Right lung (tissue), 5 donors: ENCODE data around the gene GLCE. TPM values are rescaled to one million over a fixed set of nuclear protein-coding genes. Genes with fewer than 3 reads are reported as not detected.
"Not testable (repeated sequence)": the region's sequence is repeated elsewhere in the genome, so short reads cannot be mapped to it uniquely, and the experiment has no call there.

Experiments used
- DNase-seq, 2 donors: peaks; one replicate each; pipeline ENCODE4 v3.0.0-alpha.2; 2013
- polyA plus RNA-seq, 5 donors: library from polyadenylated mRNA; unstranded; fragments of 120-200 nt; gene quantifications; one replicate each; pipeline versions ENCODE4 v1.2.1 to v1.2.3, GENCODE V29; 2013; ENCODE audit warnings: inconsistent platforms in 1 of 5, low replicate concordance in 1 of 5; ENCODE audit not compliant: insufficient read length in 5 of 5, insufficient read depth in 1 of 5

The GLCE gene
- polyA plus RNA-seq, 5 donors = 50.9 to 66.1 (median 62.0) TPM

- DNase-seq = no peak
Observed at GRCh38 chr15:69133862-69134519, 26.4 kb upstream of the GLCE start.

GRCh38 chr15:69134791-69135190, 25.6 kb upstream of the GLCE start:
- DNase-seq = no peak

GRCh38 chr15:69135499-69135898, 24.9 kb upstream of the GLCE start:
- no peak for DNase-seq

- DNase-seq = no peak
Observed at GRCh38 chr15:69138963-69139362, 21.5 kb upstream of the GLCE start.

GRCh38 chr15:69140306-69140705, 20.1 kb upstream of the GLCE start:
- DNase-seq = no peak

GRCh38 chr15:69141286-69141701, 19.1 kb upstream of the GLCE start:
- DNase-seq = no peak

GRCh38 chr15:69141833-69142232, 18.6 kb upstream of the GLCE start:
- no peak for DNase-seq

- no peak for DNase-seq
Observed at GRCh38 chr15:69143756-69144436, 16.5 kb upstream of the GLCE start.

GRCh38 chr15:69144530-69144929, 15.9 kb upstream of the GLCE start:
- DNase-seq = no peak

- DNase-seq = no peak
Observed at GRCh38 chr15:69145149-69145693, 15.2 kb upstream of the GLCE start.

- DNase-seq = no peak
Observed at GRCh38 chr15:69145694-69146492, 14.5 kb upstream of the GLCE start.

- no peak for DNase-seq
Observed at GRCh38 chr15:69146724-69147435, 13.6 kb upstream of the GLCE start.

- DNase-seq = no peak
Observed at GRCh38 chr15:69148465-69148864, 12.0 kb upstream of the GLCE start.

GRCh38 chr15:69149163-69149562, 11.3 kb upstream of the GLCE start:
- DNase-seq = no peak

GRCh38 chr15:69149803-69150202, 10.6 kb upstream of the GLCE start:
- DNase-seq = no peak

GRCh38 chr15:69150336-69150735, 10.1 kb upstream of the GLCE start:
- DNase-seq = no peak

- no peak for DNase-seq
Observed at GRCh38 chr15:69150841-69151240, 9.6 kb upstream of the GLCE start.

- DNase-seq = no peak
Observed at GRCh38 chr15:69153046-69153445, 7.4 kb upstream of the GLCE start.

GRCh38 chr15:69153587-69153986, 6.8 kb upstream of the GLCE start:
- DNase-seq = not testable (repeated sequence)

GRCh38 chr15:69154078-69154477, 6.4 kb upstream of the GLCE start:
- no peak for DNase-seq

- DNase-seq = no peak
Observed at GRCh38 chr15:69154684-69155083, 5.8 kb upstream of the GLCE start.
